MM.1S (cell line): ENCODE data around the gene TBC1D22B.
"Not testable (repeated sequence)": the region's sequence is repeated elsewhere in the genome, so short reads cannot be mapped to it uniquely, and the experiment has no call there.

Experiments
- DNase-seq: peaks from one replicate; pipeline ENCODE4 v3.0.0-alpha.2; 2015
- H2AFZ ChIP-seq: fragments of 300-600 bp; sonication (generic); 2 replicates; pipeline ENCODE4 v1.6.0; 2016; ENCODE audit warnings: antibody characterized with exemption, low read length
- H3F3A ChIP-seq: fragments of 300-600 bp; sonication (generic); 2 replicates; pipeline ENCODE4 v1.6.1; 2016; ENCODE audit warnings: mild to moderate bottlenecking, antibody characterized with exemption, low read length, moderate library complexity, mixed read lengths; ENCODE audit not compliant: insufficient read depth
- H3K27ac ChIP-seq: fragments of 300-600 bp; sonication (generic); 2 replicates; pipeline ENCODE4 v1.5.1; 2016; ENCODE audit warnings: mild to moderate bottlenecking, low read length
- H3K27me3 ChIP-seq: fragments of 300-600 bp; sonication (generic); replicated peaks from 2 replicates; pipeline ENCODE4 v1.6.0; 2016; ENCODE audit warnings: low read length; ENCODE audit not compliant: insufficient read depth
- H3K36me3 ChIP-seq: fragments of 300-600 bp; sonication (generic); replicated peaks from 2 replicates; pipeline ENCODE4 v1.6.1; 2016; ENCODE audit warnings: mild to moderate bottlenecking, low read length, mixed read lengths; ENCODE audit not compliant: insufficient read depth
- H3K4me1 ChIP-seq: fragments of 300-600 bp; sonication (generic); 2 replicates; pipeline ENCODE4 v1.6.1; 2016; ENCODE audit warnings: low read length, mixed read lengths
- H3K4me2 ChIP-seq: fragments of 300-600 bp; sonication (generic); 2 replicates; pipeline ENCODE4 v1.6.0; 2016; ENCODE audit warnings: low read depth, low read length
- H3K4me3 ChIP-seq: fragments of 300-600 bp; sonication (generic); 2 replicates; pipeline ENCODE4 v1.5.1; 2016; ENCODE audit warnings: low read length, mixed read lengths
- H3K79me2 ChIP-seq: fragments of 300-600 bp; sonication (generic); 2 replicates; pipeline ENCODE4 v1.6.1; 2016; ENCODE audit warnings: mixed run types, low read length, mixed read lengths
- H3K9ac ChIP-seq: fragments of 300-600 bp; sonication (generic); 2 replicates; pipeline ENCODE4 v1.6.1; 2016; ENCODE audit warnings: low read length, mixed read lengths
- H3K9me2 ChIP-seq: fragments of 300-600 bp; sonication (generic); replicated peaks from 2 replicates; pipeline ENCODE4 v1.6.1; 2016; ENCODE audit warnings: mild to moderate bottlenecking, low read length, mixed read lengths; ENCODE audit not compliant: insufficient read depth
- H3K9me3 ChIP-seq: fragments of 300-600 bp; sonication (generic); replicated peaks from 2 replicates; pipeline ENCODE4 v1.6.1; 2016; ENCODE audit warnings: mild to moderate bottlenecking, low read length, mixed read lengths; ENCODE audit not compliant: insufficient read depth
- H4K20me1 ChIP-seq: fragments of 300-600 bp; sonication (generic); 2 replicates; pipeline ENCODE4 v1.6.1; 2016; ENCODE audit warnings: mild to moderate bottlenecking, low read length, moderate library complexity, mixed read lengths; ENCODE audit not compliant: insufficient read depth
- EZH2 ChIP-seq: fragments of 300-600 bp; sonication (generic); optimal IDR thresholded peaks from 2 replicates; pipeline ENCODE3; 2017; ENCODE audit warnings: low read depth, mild to moderate bottlenecking, antibody characterized with exemption, low read length, mixed read lengths
- EZH2phosphoT487 ChIP-seq: fragments of 300-600 bp; sonication (generic); IDR thresholded peaks from 2 replicates; pipeline ENCODE4 v1.6.1; 2018; ENCODE audit warnings: antibody characterized with exemption, low read length
- TF ChIP-seq, protein P1 (sequence below): fragments of 300-600 bp; sonication (generic); IDR thresholded peaks from 2 replicates; pipeline ENCODE4 v1.5.1; 2016; ENCODE audit warnings: antibody characterized with exemption, low read length, mixed read lengths

TBC1D22B gene

DNA sequence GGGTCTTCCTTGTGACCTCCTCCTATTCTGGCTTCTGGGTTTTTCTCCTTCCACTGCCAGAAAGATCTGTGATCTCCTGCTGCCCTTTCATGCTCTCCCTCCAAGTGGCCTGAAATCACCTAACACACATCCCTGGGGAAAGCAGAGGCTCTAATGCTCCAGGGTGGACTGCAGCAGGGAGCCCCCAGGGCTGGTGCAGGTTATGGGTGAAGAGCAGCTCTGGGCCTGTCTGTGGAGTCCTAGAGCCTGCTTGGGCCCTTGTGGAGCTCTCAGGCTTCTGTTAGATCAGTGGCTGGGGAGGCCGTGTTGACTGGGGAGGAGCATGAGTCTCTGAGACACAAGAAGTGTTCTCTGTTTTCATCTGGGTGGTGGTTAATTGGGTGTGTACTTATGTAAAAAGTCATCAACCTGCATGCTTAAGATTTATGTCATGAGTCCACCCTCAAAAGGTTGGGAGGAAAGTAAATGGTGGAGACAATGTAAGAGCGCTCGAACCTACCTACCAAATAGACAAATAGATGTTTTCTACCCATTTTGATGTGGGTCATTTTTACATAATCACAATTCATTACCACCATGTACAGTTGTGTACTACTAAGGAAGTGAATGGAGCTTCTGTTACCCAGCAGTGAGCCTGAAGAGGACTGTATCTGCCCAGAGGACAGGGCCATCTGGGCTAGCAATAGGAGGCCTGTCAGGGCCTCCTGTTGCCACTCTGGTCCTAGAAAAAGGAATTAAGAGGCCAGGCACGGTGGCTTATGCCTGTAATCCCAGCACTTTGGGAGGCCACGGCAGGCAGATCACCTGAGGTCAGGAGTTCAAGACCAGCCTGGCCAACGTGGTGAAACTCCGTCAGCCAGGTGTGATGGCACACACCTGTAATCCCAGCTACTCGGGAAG lies 64.2 kb downstream of the TBC1D22B start:
- H3K9me2 ChIP-seq, result no peaks in the 10 kb centered on the region
- no peaks in the 10 kb centered on the region for H3K27me3 ChIP-seq
- TF ChIP-seq EZH2 (no peak), EZH2phosphoT487 (no peak)
- TF ChIP-seq, protein P1, sequence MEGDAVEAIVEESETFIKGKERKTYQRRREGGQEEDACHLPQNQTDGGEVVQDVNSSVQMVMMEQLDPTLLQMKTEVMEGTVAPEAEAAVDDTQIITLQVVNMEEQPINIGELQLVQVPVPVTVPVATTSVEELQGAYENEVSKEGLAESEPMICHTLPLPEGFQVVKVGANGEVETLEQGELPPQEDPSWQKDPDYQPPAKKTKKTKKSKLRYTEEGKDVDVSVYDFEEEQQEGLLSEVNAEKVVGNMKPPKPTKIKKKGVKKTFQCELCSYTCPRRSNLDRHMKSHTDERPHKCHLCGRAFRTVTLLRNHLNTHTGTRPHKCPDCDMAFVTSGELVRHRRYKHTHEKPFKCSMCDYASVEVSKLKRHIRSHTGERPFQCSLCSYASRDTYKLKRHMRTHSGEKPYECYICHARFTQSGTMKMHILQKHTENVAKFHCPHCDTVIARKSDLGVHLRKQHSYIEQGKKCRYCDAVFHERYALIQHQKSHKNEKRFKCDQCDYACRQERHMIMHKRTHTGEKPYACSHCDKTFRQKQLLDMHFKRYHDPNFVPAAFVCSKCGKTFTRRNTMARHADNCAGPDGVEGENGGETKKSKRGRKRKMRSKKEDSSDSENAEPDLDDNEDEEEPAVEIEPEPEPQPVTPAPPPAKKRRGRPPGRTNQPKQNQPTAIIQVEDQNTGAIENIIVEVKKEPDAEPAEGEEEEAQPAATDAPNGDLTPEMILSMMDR, result no peak
- no peaks in the 10 kb centered on the region for H3K9me3 ChIP-seq
- no peak overlapping the region for H3K9ac ChIP-seq
- no peak overlapping the region for H3K4me2 ChIP-seq
- H3K79me2 ChIP-seq, result no peaks in the 10 kb centered on the region
- no peaks in the 10 kb centered on the region for H3K36me3 ChIP-seq
- no peak overlapping the region for H2AFZ ChIP-seq
- H4K20me1 ChIP-seq, result no peaks in the 10 kb centered on the region
- peaks cover 14% of the 10 kb centered on the region for H3F3A ChIP-seq
- H3K4me1 ChIP-seq, result peaks cover 18% of the 10 kb centered on the region
- H3K27ac ChIP-seq, result no peak overlapping the region
- DNase-seq, result no peak
- no peak overlapping the region for H3K4me3 ChIP-seq

DNA sequence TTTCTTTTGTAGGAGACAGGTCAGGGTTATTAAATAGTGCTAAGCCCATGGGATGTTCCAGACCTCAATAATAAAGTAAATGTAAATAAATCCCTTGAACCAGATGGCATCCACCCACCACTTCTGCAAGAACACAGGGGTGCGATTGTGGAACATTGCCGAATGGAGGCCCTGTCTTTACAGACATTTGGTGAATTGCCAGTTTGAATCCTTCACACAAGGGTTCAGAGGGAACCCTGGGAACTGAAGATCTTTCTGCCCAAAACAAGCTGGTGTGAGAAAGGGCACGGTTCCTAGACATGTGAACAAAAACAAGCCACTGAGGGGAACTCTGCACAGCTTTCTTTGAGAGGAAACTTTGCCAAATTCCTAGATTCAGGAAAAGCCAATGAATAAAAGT lies 66.0 kb downstream of the TBC1D22B start:
- Histone ChIP-seq H3F3A (no peaks in the 10 kb centered on the region), H3K79me2 (no peaks in the 10 kb centered on the region), H3K4me1 (no peaks in the 10 kb centered on the region), H3K4me2 (no peak overlapping the region), H4K20me1 (no peaks in the 10 kb centered on the region), H3K4me3 (no peak overlapping the region), H2AFZ (no peak overlapping the region), H3K9me3 (no peaks in the 10 kb centered on the region), H3K27me3 (no peaks in the 10 kb centered on the region), H3K27ac (no peak overlapping the region), H3K9ac (no peak overlapping the region), H3K36me3 (no peaks in the 10 kb centered on the region), H3K9me2 (no peaks in the 10 kb centered on the region)
- no peak for DNase-seq
- no peak for TF ChIP-seq EZH2phosphoT487
- TF ChIP-seq, protein P1, result no peak
- TF ChIP-seq EZH2, result no peak

DNA sequence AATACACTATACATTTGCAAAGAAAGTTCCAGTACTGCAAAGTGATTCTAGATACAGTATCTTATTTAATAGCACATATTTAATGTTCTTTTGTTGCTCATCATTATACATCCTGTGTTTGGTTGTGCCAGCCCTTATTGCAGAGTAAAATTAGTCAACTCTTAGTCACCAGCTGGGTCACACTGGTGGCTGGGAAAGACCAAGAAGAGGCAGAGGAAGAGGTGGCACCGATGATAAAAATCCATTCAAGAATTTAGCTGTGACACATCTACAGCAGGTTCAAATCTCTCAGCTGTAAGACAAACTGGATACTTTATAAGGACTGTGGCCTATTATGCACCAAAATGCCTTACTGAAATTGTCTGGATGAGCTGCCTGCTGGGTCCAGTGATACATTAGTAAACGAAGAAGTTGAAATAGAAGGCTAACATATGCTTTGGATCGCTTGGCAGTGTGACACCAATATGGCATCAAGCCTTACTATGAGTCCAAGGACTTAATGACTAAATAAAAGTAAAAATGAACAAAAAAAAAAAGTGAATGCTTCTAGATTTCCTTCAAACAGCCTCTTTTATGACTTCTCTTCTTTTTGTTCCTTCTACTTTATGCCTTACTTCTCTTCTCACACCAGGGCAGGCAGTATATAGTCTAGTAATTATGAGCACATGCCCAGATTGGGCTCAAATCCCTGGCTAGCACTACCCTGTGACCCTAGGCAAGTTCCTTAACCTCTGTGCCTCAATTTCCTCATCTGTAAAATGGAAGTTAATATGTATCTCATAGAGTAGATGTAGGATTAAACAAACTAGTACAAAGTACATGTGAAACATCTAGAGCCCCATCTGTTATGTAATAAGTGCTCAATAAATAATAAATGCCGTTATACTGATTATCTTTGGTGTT lies 66.8 kb downstream of the TBC1D22B start:
- DNase-seq, result no peak
- no peaks in the 10 kb centered on the region for H3K9me3 ChIP-seq
- no peak overlapping the region for H3K9ac ChIP-seq
- H3K4me1 ChIP-seq, result no peaks in the 10 kb centered on the region
- H3F3A ChIP-seq, result no peaks in the 10 kb centered on the region
- H3K36me3 ChIP-seq, result no peaks in the 10 kb centered on the region
- H3K9me2 ChIP-seq, result no peaks in the 10 kb centered on the region
- H4K20me1 ChIP-seq, result no peaks in the 10 kb centered on the region
- H3K4me2 ChIP-seq, result no peak overlapping the region
- H3K4me3 ChIP-seq, result no peak overlapping the region
- no peaks in the 10 kb centered on the region for H3K27me3 ChIP-seq
- no peak overlapping the region for H3K27ac ChIP-seq
- TF ChIP-seq, protein P1, result no peak
- TF ChIP-seq EZH2 (no peak), EZH2phosphoT487 (no peak)
- H2AFZ ChIP-seq, result no peak overlapping the region
- H3K79me2 ChIP-seq, result no peaks in the 10 kb centered on the region

DNA sequence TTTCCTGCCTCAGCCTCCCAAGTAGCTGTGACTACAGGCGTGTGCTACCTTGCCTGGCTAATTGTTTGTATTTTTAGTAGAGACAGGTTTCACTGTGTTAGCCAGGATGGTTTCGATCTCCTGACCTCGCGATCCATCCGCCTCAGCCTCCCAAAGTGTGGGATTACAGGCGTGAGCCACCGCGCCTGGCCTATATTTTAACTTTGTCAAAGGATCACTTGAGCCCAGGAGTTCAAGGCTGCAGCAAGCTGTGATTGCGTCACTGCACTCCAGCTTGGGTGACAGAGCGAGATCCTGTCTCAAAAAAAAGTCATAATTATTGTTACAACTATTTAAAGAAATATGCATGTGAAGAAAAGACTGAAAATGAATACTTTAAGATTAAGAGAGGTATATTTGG lies 72.8 kb downstream of the TBC1D22B start:
- not testable (repeated sequence) for H3K9me3 ChIP-seq, H4K20me1 ChIP-seq, H3K27ac ChIP-seq, H3K36me3 ChIP-seq, H3K27me3 ChIP-seq, H3K79me2 ChIP-seq, H3K4me1 ChIP-seq, H3K4me3 ChIP-seq, H3F3A ChIP-seq, H2AFZ ChIP-seq, H3K9ac ChIP-seq, DNase-seq, H3K9me2 ChIP-seq, H3K4me2 ChIP-seq
